GM23338 (cell line): Measurements from ENCODE around the gene S100A12. TPM values are rescaled to one million over a fixed set of nuclear protein-coding genes. Genes with fewer than 3 reads are reported as not detected.

ENCODE experiments used
- ATAC-seq: fragments of 200-7000 bp; cut with Tn5 transposase; 3 replicates; pipeline ENCODE4 v1.9.1; 2020
- DNase-seq: peaks from one replicate; pipeline ENCODE4 v3.0.0-alpha.2; 2015; ENCODE audit warnings: low spot score
- H2AFZ ChIP-seq: fragments of 200-600 bp; sonication (generic); 2 replicates; pipeline ENCODE4 v1.8.0; 2016; ENCODE audit warnings: antibody characterized with exemption, mild to moderate bottlenecking, moderate library complexity
- H3F3A ChIP-seq: fragments of 200-600 bp; sonication (generic); replicated peaks from 2 replicates; pipeline ENCODE4 v1.8.0; 2017; ENCODE audit warnings: antibody characterized with exemption, mixed run types, low read depth
- H3K27ac ChIP-seq: fragments of 200-600 bp; sonication (generic); 2 replicates; pipeline ENCODE4 v1.6.1; 2016; ENCODE audit warnings: low read depth
- H3K27me3 ChIP-seq: fragments of 200-600 bp; sonication (generic); 2 replicates; pipeline ENCODE4 v1.8.0; 2016; ENCODE audit warnings: mild to moderate bottlenecking, mixed run types, moderate library complexity; ENCODE audit not compliant: insufficient read depth
- H3K36me3 ChIP-seq: fragments of 200-600 bp; sonication (generic); 2 replicates; pipeline ENCODE4 v1.8.0; 2016; ENCODE audit warnings: mild to moderate bottlenecking; ENCODE audit not compliant: insufficient read depth
- H3K4me1 ChIP-seq: fragments of 200-600 bp; sonication (generic); 2 replicates; pipeline ENCODE4 v1.8.0; 2016; ENCODE audit warnings: mild to moderate bottlenecking, moderate library complexity; ENCODE audit not compliant: insufficient read depth
- H3K4me2 ChIP-seq: fragments of 200-600 bp; sonication (generic); 2 replicates; pipeline ENCODE4 v1.7.1; 2017; ENCODE audit warnings: mixed run types
- H3K4me3 ChIP-seq: fragments of 200-600 bp; sonication (generic); 2 replicates; pipeline ENCODE4 v1.6.1; 2016; ENCODE audit warnings: mixed run types
- H3K79me2 ChIP-seq: fragments of 200-600 bp; sonication (generic); replicated peaks from 2 replicates; pipeline ENCODE4 v1.8.0; 2017; ENCODE audit warnings: mild to moderate bottlenecking; ENCODE audit not compliant: insufficient read depth
- H3K9me2 ChIP-seq: fragments of 200-600 bp; sonication (generic); 2 replicates; pipeline ENCODE4 v1.8.0; 2017; ENCODE audit not compliant: insufficient read depth
- H4K20me1 ChIP-seq: fragments of 200-600 bp; sonication (generic); replicated peaks from 2 replicates; pipeline ENCODE4 v1.8.0; 2017; ENCODE audit warnings: mild to moderate bottlenecking; ENCODE audit not compliant: insufficient read depth
- H3K27ac Mint-ChIP-seq: 2 replicates; pipeline ENCODE4 v1.8.0; 2020; ENCODE audit warnings: inconsistent platforms, mild to moderate bottlenecking, moderate library complexity, mixed read lengths
- H3K27me3 Mint-ChIP-seq: 3 replicates; pipeline ENCODE4 v1.8.0; 2022; ENCODE audit warnings: low read depth, mild to moderate bottlenecking, moderate library complexity, mixed read lengths, inconsistent platforms; ENCODE audit not compliant: insufficient read depth, poor library complexity
- H3K36me3 Mint-ChIP-seq: 3 replicates; pipeline ENCODE4 v1.8.0; 2021; ENCODE audit warnings: low read depth, mild to moderate bottlenecking, inconsistent platforms, moderate library complexity, mixed read lengths
- H3K4me1 Mint-ChIP-seq: 3 replicates; pipeline ENCODE4 v1.8.0; 2020; ENCODE audit warnings: mild to moderate bottlenecking, inconsistent platforms, mixed read lengths
- H3K4me3 Mint-ChIP-seq: 3 replicates; pipeline ENCODE4 v1.8.0; 2021; ENCODE audit warnings: moderate library complexity, mild to moderate bottlenecking, inconsistent platforms, mixed read lengths
- H3K9me3 Mint-ChIP-seq: 3 replicates; pipeline ENCODE4 v1.8.0; 2020; ENCODE audit warnings: moderate library complexity, mild to moderate bottlenecking, inconsistent platforms, mixed read lengths
- CREB1 ChIP-seq: fragments of 250-450 bp; sonication (Bioruptor Pico); IDR thresholded peaks from 2 replicates; pipeline ENCODE4 v1.5.0; 2020; ENCODE audit warnings: low read depth, mild to moderate bottlenecking, moderate library complexity
- CTCF ChIP-seq, 2 experiments: fragments of 200-600 bp in 1 of 2; sonication (generic) in 1 of 2; conservative IDR thresholded peaks; 2 replicates each; pipeline versions ENCODE4 v1.5.1 to v1.6.1; 2016 to 2017; ENCODE audit warnings: antibody characterized with exemption in 2 of 2, low read depth in 2 of 2, mild to moderate bottlenecking in 2 of 2, moderate library complexity in 1 of 2
- ETS1 ChIP-seq: IDR thresholded peaks from 2 replicates; pipeline ENCODE4 v1.6.1; 2016; ENCODE audit warnings: antibody characterized with exemption
- EZH2 ChIP-seq: fragments of 200-600 bp; sonication (generic); IDR thresholded peaks from one replicate; pipeline ENCODE4 v1.8.0; 2017; ENCODE audit warnings: antibody characterized with exemption, mild to moderate bottlenecking, low read depth; ENCODE audit not compliant: unreplicated experiment
- EZH2phosphoT487 ChIP-seq: fragments of 200-600 bp; sonication (generic); IDR thresholded peaks from one replicate; pipeline ENCODE4 v1.8.1; 2018; ENCODE audit warnings: antibody characterized with exemption; ENCODE audit not compliant: unreplicated experiment
- JUNB ChIP-seq: IDR thresholded peaks from one replicate; pipeline ENCODE4 v1.6.1; 2016; ENCODE audit warnings: antibody characterized with exemption; ENCODE audit not compliant: unreplicated experiment
- NANOG ChIP-seq: IDR thresholded peaks from 2 replicates; pipeline ENCODE4 v1.6.1; 2016; ENCODE audit warnings: antibody characterized with exemption, borderline replicate concordance
- POLR2AphosphoS5 ChIP-seq: IDR thresholded peaks from 2 replicates; pipeline ENCODE4 v1.6.1; 2016; ENCODE audit warnings: antibody characterized with exemption, low read depth
- REST ChIP-seq: IDR thresholded peaks from one replicate; pipeline ENCODE4 v1.6.1; 2018; ENCODE audit warnings: antibody characterized with exemption; ENCODE audit not compliant: unreplicated experiment
- STAT1 ChIP-seq: IDR thresholded peaks from one replicate; pipeline ENCODE4 v1.6.1; 2016; ENCODE audit warnings: antibody characterized with exemption; ENCODE audit not compliant: unreplicated experiment
- ZNF114 ChIP-seq: fragments of 250-450 bp; sonication (Bioruptor Pico); IDR thresholded peaks from 2 replicates; pipeline ENCODE4 v1.5.0; 2020; ENCODE audit warnings: mild to moderate bottlenecking, moderate library complexity
- ZNF331 ChIP-seq: fragments of 250-450 bp; sonication (Bioruptor Pico); IDR thresholded peaks from 2 replicates; pipeline ENCODE4 v1.5.0; 2020; ENCODE audit warnings: low read depth, mild to moderate bottlenecking, moderate library complexity
- polyA plus RNA-seq: library from polyadenylated mRNA; unstranded; fragments of >200 nt; fragmentation: Nextera tagmentation; extraction: Ambion mirVana; gene quantifications from 2 replicates; pipeline ENCODE4 v1.2.1, GENCODE V29; 2016
- total RNA-seq: library from RNA; depleted of rRNA; stranded (reverse); fragments of >200 nt; shearing (Covaris generic); gene quantifications from 2 replicates; pipeline ENCODE4 v1.2.3, GENCODE V29; 2014

S100A12 gene
- total and polyA plus RNA-seq, 2 experiments from 2014 or later = not detected

GRCh38 chr1:153336650-153337049 lies 38.8 kb downstream of the S100A12 start (continued):
- TF ChIP-seq REST (no peak), ZNF331 (no peak), CTCF (conservative IDR thresholded peaks at IDR 0.05; ENCODE audit: low read depth in 2 of 2) (no peak), CREB1 (CRISPR knock-in tag) (no peak), POLR2AphosphoS5 (no peak), ETS1 (no peak), STAT1 (no peak), ZNF114 (CRISPR knock-in tag) (no peak), JUNB (no peak), NANOG (no peak), EZH2 (no peak)

- Histone ChIP-seq H3K79me2 (no peaks in the 10 kb centered on the region), H3K4me3 (no peak overlapping the region), H3K36me3 (no peaks in the 10 kb centered on the region), H3K27ac (no peak overlapping the region), H2AFZ (no peak overlapping the region), H4K20me1 (no peaks in the 10 kb centered on the region), H3K9me2 (peaks cover 10% of the 10 kb centered on the region; the same call in 1 of the 2 replicates), H3F3A (no peaks in the 10 kb centered on the region), H3K4me2 (no peak overlapping the region), H3K4me1 (no peaks in the 10 kb centered on the region), H3K27me3 (no peaks in the 10 kb centered on the region)
- Mint-ChIP-seq H3K9me3 (peaks cover 22% of the 10 kb centered on the region), H3K36me3 (peaks cover 4% of the 10 kb centered on the region; the same call in 1 of the 3 replicates), H3K27ac (no peak overlapping the region), H3K4me1 (no peaks in the 10 kb centered on the region), H3K27me3 (peaks cover 7% of the 10 kb centered on the region), H3K4me3 (no peak overlapping the region)
- DNase-seq = no peak
- no peak for ATAC-seq
- TF ChIP-seq EZH2phosphoT487 (no peak), CTCF (conservative IDR thresholded peaks at IDR 0.05; ENCODE audit: low read depth in 2 of 2) (no peak), REST (no peak), STAT1 (no peak), EZH2 (no peak), ETS1 (no peak), CREB1 (CRISPR knock-in tag) (no peak)
These were observed 41.5 kb downstream of the S100A12 start for GRCh38 chr1:153333902-153334301.
